HepG2 (cell line): ENCODE data around the gene VMA21. TPM values are rescaled to one million over a fixed set of nuclear protein-coding genes. Genes with fewer than 3 reads are reported as not detected.

ENCODE experiments used
- CHD4 ChIP-seq: fragments of 200-600 bp; sonication (generic); IDR thresholded peaks from 2 replicates; pipeline ENCODE4 v1.7.0; 2017; ENCODE audit warnings: mild to moderate bottlenecking, low read length, borderline replicate concordance
- EZH2 ChIP-seq: conservative IDR thresholded peaks from 2 replicates; pipeline ENCODE4 v1.6.1; 2012; ENCODE audit warnings: mild to moderate bottlenecking, low read depth, low read length, moderate library complexity
- FOXC1 ChIP-seq: sonication (generic); formaldehyde crosslinking; IDR thresholded peaks from 2 replicates; pipeline ENCODE4 v1.8.0; 2022; ENCODE audit warnings: mild to moderate bottlenecking, missing genetic modification reagents, borderline replicate concordance
- GTF2F1 ChIP-seq: fragments of 150-350 bp; IDR thresholded peaks from 2 replicates; pipeline ENCODE4 v1.6.1; 2014; ENCODE audit warnings: low read length
- MED8 ChIP-seq: sonication (generic); formaldehyde crosslinking; IDR thresholded peaks from 2 replicates; pipeline ENCODE4 v1.8.1; 2023; ENCODE audit warnings: mild to moderate bottlenecking, missing genetic modification reagents; ENCODE audit not compliant: insufficient replicate concordance
- NCOR1 ChIP-seq: fragments of 200-600 bp; sonication (generic); IDR thresholded peaks from 2 replicates; pipeline ENCODE4 v1.7.0; 2017; ENCODE audit warnings: antibody characterized with exemption, low read length, borderline replicate concordance
- PAX8 ChIP-seq: sonication (generic); formaldehyde crosslinking; IDR thresholded peaks from 2 replicates; pipeline ENCODE4 v1.8.0; 2022; ENCODE audit warnings: mild to moderate bottlenecking, missing genetic modification reagents, borderline replicate concordance
- POLR2A ChIP-seq, 2 experiments: IDR thresholded peaks; 2 replicates each; pipeline ENCODE4 v1.6.1; 2011; ENCODE audit warnings: low read depth in 2 of 2, low read length in 2 of 2, mild to moderate bottlenecking in 1 of 2, moderate library complexity in 1 of 2; ENCODE audit not compliant: insufficient read depth in 1 of 2
- ZBTB8A ChIP-seq: sonication (generic); formaldehyde crosslinking; IDR thresholded peaks from 2 replicates; pipeline ENCODE4 v1.4.0; 2020; ENCODE audit warnings: mild to moderate bottlenecking, low read depth, missing genetic modification reagents, borderline replicate concordance
- ZFP1 ChIP-seq: IDR thresholded peaks from 2 replicates; pipeline ENCODE4 v1.6.1; 2016
- ZFP36 ChIP-seq: fragments of 150-350 bp; IDR thresholded peaks from 2 replicates; pipeline ENCODE4 v1.6.1; 2018; ENCODE audit warnings: borderline replicate concordance, low read length, low read depth; ENCODE audit not compliant: partially characterized antibody
- ZMYM4 ChIP-seq: sonication (generic); formaldehyde crosslinking; IDR thresholded peaks from 2 replicates; pipeline ENCODE4 v1.8.1; 2023; ENCODE audit warnings: mild to moderate bottlenecking, missing genetic modification reagents
- ZNF10 ChIP-seq: sonication (generic); formaldehyde crosslinking; IDR thresholded peaks from 2 replicates; pipeline ENCODE4 v1.4.0; 2020; ENCODE audit warnings: mild to moderate bottlenecking, low read depth, missing genetic modification reagents, borderline replicate concordance
- ZNF20 ChIP-seq: sonication (generic); formaldehyde crosslinking; IDR thresholded peaks from 2 replicates; pipeline ENCODE4 v1.4.0; 2020; ENCODE audit warnings: mild to moderate bottlenecking, moderate library complexity, missing genetic modification reagents
- ZNF205 ChIP-seq: IDR thresholded peaks from 2 replicates; pipeline ENCODE4 v1.6.1; 2018; ENCODE audit warnings: missing biosample characterization, missing genetic modification reagents
- ZNF329 ChIP-seq: sonication (generic); formaldehyde crosslinking; IDR thresholded peaks from 2 replicates; pipeline ENCODE4 v1.9.0; 2021; ENCODE audit warnings: low read depth, mild to moderate bottlenecking, missing genetic modification reagents
- ZNF343 ChIP-seq: sonication (generic); formaldehyde crosslinking; IDR thresholded peaks from 2 replicates; pipeline ENCODE4 v1.4.0; 2020; ENCODE audit warnings: mild to moderate bottlenecking, missing genetic modification reagents
- ZNF562 ChIP-seq: sonication (generic); formaldehyde crosslinking; IDR thresholded peaks from 2 replicates; pipeline ENCODE4 v1.8.0; 2022; ENCODE audit warnings: missing genetic modification reagents, borderline replicate concordance
- ZNF761 ChIP-seq: sonication (generic); formaldehyde crosslinking; conservative IDR thresholded peaks from 2 replicates; pipeline ENCODE4 v1.4.0; 2020; ENCODE audit warnings: mild to moderate bottlenecking, missing genetic modification reagents
- ZNF766 ChIP-seq: sonication (generic); formaldehyde crosslinking; IDR thresholded peaks from 2 replicates; pipeline ENCODE4 v1.5.0; 2020; ENCODE audit warnings: missing genetic modification reagents, borderline replicate concordance
- ZNF841 ChIP-seq: sonication (generic); formaldehyde crosslinking; IDR thresholded peaks from 2 replicates; pipeline ENCODE4 v1.8.1; 2023; ENCODE audit warnings: missing genetic modification reagents, borderline replicate concordance
- ZNF883 ChIP-seq: sonication (generic); formaldehyde crosslinking; IDR thresholded peaks from 2 replicates; pipeline ENCODE4 v1.5.1; 2020; ENCODE audit warnings: mild to moderate bottlenecking, missing genetic modification reagents; ENCODE audit errors: not compliant biosample characterization
- polyA plus RNA-seq, 8 experiments: library from polyadenylated mRNA; depleted of rRNA in 3 of 8; stranded (reverse) in 7 of 8; unstranded in 1 of 8; fragments of >200 nt; fragmentation: Illumina TruSeq in 4 of 8; extraction: Trizol in 4 of 8; gene quantifications; 2 replicates each; pipeline versions ENCODE4 v1.2.1 to v1.2.3, GENCODE V29; 2011 to 2016; ENCODE audit warnings: low read depth in 4 of 8, missing spikeins in 1 of 8, mixed read lengths in 1 of 8; ENCODE audit not compliant: insufficient read depth in 1 of 8
- total RNA-seq, 5 experiments: library from RNA; depleted of rRNA; stranded (reverse); fragments of >200 nt; fragmentation: Illumina TruSeq; extraction: Trizol; gene quantifications; 2 replicates each; pipeline ENCODE4 v1.2.3, GENCODE V29; 2016; ENCODE audit warnings: low read depth in 1 of 5
- TF ChIP-seq, protein P1 (sequence below): sonication (generic); formaldehyde crosslinking; IDR thresholded peaks from 2 replicates; pipeline ENCODE4 v1.5.0; 2020; ENCODE audit warnings: mild to moderate bottlenecking, missing genetic modification reagents, moderate library complexity
- TF ChIP-seq, protein P2 (sequence below): sonication (generic); formaldehyde crosslinking; IDR thresholded peaks from 2 replicates; pipeline ENCODE4 v1.4.0; 2020; ENCODE audit warnings: missing genetic modification reagents; ENCODE audit errors: not compliant biosample characterization
- TF ChIP-seq, protein P3 (sequence below): sonication (generic); formaldehyde crosslinking; IDR thresholded peaks from 2 replicates; pipeline ENCODE4 v1.5.0; 2020; ENCODE audit warnings: mild to moderate bottlenecking, missing genetic modification reagents
- TF ChIP-seq, protein P4 (sequence below): sonication (generic); formaldehyde crosslinking; IDR thresholded peaks from 2 replicates; pipeline ENCODE4 v1.5.0; 2020; ENCODE audit warnings: missing genetic modification reagents

VMA21 gene
- total and polyA plus RNA-seq, 2 of the 13 experiments (the other 11 are each of a cell fraction or from before 2014, with no cell fraction given): 20.9 to 42.4 TPM

DNA sequence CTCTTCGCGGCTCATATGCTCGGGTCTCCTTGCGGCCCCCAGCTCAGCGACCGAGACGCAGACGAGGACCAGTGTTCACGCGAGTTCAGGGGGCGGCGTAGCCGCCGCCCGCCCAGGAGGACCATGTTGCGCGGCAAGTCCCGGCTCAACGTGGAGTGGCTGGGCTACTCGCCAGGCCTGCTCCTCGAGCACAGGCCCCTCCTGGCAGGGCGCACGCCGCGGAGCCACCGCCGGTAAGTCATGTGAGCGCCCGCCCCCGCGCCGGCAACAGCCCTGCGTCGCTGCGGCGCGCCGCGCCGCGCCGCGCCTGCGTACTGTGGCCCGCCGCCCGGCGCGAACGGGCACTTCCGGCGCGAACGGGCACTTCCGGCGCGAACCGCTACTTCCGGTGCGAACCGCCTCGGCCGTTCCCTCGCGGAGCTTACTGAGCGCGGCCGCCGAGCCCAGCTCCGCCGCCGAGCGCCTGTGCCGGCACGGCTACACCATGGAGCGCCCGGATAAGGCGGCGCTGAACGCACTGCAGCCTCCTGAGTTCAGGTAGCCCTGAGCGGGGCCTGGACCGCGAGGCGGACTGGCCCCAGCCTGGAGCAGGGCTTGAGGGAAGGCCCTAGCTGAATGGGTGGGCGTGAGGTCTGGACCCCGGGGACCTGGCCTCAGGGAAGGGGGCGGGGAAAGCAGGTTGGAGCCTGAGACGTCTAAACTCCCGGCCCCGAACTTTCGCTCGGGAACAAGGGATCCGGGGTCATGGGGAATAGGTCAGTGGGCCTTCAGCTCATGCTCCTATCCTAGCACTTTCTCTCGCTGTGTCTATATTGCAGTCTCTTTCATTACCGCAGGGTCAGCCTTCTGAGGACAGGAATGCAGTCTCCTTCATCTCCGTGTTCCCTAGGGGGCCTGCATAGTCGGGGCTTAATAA is at the start of gene VMA21 (continued):
- TF ChIP-seq ZFP36 (no peak), MED8 (no peak), ZNF329 (CRISPR knock-in tag) (no peak), FOXC1 (CRISPR knock-in tag) (no peak), ZNF20 (no peak), ZMYM4 (CRISPR knock-in tag) (peak; percentile 66), ZNF205 (CRISPR knock-in tag) (no peak), PAX8 (CRISPR knock-in tag) (no peak; the same call in 1 of the 2 replicates), ZNF343 (CRISPR knock-in tag) (no peak), EZH2 (no peak), NCOR1 (no peak), ZFP1 (CRISPR knock-in tag) (no peak), POLR2A (IDR thresholded peaks at IDR 0.05; ENCODE audit: insufficient read depth in 1 of 2, low read depth in 2 of 2, low read length in 2 of 2) (peak; percentile 70 to 76), ZNF10 (no peak), ZNF883 (CRISPR knock-in tag) (no peak), GTF2F1 (no peak), ZBTB8A (CRISPR knock-in tag) (no peak), ZNF766 (CRISPR knock-in tag) (no peak), ZNF761 (CRISPR knock-in tag) (no peak), ZNF562 (CRISPR knock-in tag) (0 out of 2 replicates have a peak, but pooled peaks have one; percentile 40), ZNF841 (CRISPR knock-in tag) (peak; percentile 54; the same call in 1 of the 2 replicates), CHD4 (no peak)
- TF ChIP-seq, protein P1, sequence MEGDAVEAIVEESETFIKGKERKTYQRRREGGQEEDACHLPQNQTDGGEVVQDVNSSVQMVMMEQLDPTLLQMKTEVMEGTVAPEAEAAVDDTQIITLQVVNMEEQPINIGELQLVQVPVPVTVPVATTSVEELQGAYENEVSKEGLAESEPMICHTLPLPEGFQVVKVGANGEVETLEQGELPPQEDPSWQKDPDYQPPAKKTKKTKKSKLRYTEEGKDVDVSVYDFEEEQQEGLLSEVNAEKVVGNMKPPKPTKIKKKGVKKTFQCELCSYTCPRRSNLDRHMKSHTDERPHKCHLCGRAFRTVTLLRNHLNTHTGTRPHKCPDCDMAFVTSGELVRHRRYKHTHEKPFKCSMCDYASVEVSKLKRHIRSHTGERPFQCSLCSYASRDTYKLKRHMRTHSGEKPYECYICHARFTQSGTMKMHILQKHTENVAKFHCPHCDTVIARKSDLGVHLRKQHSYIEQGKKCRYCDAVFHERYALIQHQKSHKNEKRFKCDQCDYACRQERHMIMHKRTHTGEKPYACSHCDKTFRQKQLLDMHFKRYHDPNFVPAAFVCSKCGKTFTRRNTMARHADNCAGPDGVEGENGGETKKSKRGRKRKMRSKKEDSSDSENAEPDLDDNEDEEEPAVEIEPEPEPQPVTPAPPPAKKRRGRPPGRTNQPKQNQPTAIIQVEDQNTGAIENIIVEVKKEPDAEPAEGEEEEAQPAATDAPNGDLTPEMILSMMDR (CRISPR knock-in tag): no peak
- TF ChIP-seq, protein P2, sequence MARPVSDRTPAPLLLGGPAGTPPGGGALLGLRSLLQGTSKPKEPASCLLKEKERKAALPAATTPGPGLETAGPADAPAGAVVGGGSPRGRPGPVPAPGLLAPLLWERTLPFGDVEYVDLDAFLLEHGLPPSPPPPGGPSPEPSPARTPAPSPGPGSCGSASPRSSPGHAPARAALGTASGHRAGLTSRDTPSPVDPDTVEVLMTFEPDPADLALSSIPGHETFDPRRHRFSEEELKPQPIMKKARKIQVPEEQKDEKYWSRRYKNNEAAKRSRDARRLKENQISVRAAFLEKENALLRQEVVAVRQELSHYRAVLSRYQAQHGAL (CRISPR knock-in tag): no peak
- TF ChIP-seq, protein P3, sequence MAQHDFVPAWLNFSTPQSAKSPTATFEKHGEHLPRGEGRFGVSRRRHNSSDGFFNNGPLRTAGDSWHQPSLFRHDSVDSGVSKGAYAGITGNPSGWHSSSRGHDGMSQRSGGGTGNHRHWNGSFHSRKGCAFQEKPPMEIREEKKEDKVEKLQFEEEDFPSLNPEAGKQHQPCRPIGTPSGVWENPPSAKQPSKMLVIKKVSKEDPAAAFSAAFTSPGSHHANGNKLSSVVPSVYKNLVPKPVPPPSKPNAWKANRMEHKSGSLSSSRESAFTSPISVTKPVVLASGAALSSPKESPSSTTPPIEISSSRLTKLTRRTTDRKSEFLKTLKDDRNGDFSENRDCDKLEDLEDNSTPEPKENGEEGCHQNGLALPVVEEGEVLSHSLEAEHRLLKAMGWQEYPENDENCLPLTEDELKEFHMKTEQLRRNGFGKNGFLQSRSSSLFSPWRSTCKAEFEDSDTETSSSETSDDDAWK (CRISPR knock-in tag): no peak
- TF ChIP-seq, protein P4, sequence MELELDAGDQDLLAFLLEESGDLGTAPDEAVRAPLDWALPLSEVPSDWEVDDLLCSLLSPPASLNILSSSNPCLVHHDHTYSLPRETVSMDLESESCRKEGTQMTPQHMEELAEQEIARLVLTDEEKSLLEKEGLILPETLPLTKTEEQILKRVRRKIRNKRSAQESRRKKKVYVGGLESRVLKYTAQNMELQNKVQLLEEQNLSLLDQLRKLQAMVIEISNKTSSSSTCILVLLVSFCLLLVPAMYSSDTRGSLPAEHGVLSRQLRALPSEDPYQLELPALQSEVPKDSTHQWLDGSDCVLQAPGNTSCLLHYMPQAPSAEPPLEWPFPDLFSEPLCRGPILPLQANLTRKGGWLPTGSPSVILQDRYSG (CRISPR knock-in tag): no peak
